ENCODE data around the gene ZNF444. TPM values are rescaled to one million over a fixed set of nuclear protein-coding genes. Genes with fewer than 3 reads are reported as not detected.

Gene ZNF444
- total RNA-seq, 1 experiment from 2014 or later, result 84.0 TPM

GRCh38 chr19:56142087-56142787 lies 1.1 kb downstream of the ZNF444 start:
- ChIA-PET CTCF (interaction anchor here (0.5 to 2.9 kb wide), 6 partner anchors 10 to 167 kb away, joined by 3 to 19 read pairs (median 8); no protein-coding TSS in a partner anchor), POLR2A (interaction anchor here (0.6 to 1.1 kb wide), 2 partner anchors 21 to 33 kb away, joined by 4 to 5 read pairs; partner anchors contain the start of genes GALP and ZNF787)
- no peak overlapping the region for H3K27ac Mint-ChIP-seq
- peaks cover 3% of the 10 kb centered on the region; the same call in 1 of the 2 replicates for H3K27me3 Mint-ChIP-seq (ENCODE audit: low read depth)
- no peak for ATAC-seq
- peaks cover 1% of the 10 kb centered on the region; the same call in 1 of the 2 replicates for H3K36me3 Mint-ChIP-seq
- no peak for DNase-seq (ENCODE audit: low spot score)
- no peaks in the 10 kb centered on the region for H3K9me3 Mint-ChIP-seq
- H3K4me1 Mint-ChIP-seq, result peaks cover 24% of the 10 kb centered on the region
- TF ChIP-seq, protein P1, sequence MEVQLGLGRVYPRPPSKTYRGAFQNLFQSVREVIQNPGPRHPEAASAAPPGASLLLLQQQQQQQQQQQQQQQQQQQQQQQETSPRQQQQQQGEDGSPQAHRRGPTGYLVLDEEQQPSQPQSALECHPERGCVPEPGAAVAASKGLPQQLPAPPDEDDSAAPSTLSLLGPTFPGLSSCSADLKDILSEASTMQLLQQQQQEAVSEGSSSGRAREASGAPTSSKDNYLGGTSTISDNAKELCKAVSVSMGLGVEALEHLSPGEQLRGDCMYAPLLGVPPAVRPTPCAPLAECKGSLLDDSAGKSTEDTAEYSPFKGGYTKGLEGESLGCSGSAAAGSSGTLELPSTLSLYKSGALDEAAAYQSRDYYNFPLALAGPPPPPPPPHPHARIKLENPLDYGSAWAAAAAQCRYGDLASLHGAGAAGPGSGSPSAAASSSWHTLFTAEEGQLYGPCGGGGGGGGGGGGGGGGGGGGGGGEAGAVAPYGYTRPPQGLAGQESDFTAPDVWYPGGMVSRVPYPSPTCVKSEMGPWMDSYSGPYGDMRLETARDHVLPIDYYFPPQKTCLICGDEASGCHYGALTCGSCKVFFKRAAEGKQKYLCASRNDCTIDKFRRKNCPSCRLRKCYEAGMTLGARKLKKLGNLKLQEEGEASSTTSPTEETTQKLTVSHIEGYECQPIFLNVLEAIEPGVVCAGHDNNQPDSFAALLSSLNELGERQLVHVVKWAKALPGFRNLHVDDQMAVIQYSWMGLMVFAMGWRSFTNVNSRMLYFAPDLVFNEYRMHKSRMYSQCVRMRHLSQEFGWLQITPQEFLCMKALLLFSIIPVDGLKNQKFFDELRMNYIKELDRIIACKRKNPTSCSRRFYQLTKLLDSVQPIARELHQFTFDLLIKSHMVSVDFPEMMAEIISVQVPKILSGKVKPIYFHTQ (CRISPR knock-in tag; IDR thresholded peaks at IDR 0.05), result no peak
- TF ChIP-seq GABPB1 (CRISPR knock-in tag; IDR thresholded peaks at IDR 0.05) (peak; percentile 48; the same call in 1 of the 2 replicates), ZNF671 (CRISPR knock-in tag; IDR thresholded peaks at IDR 0.05) (no peak)
- H3K4me3 Mint-ChIP-seq, result peak overlapping the region; percentile 79

DNA sequence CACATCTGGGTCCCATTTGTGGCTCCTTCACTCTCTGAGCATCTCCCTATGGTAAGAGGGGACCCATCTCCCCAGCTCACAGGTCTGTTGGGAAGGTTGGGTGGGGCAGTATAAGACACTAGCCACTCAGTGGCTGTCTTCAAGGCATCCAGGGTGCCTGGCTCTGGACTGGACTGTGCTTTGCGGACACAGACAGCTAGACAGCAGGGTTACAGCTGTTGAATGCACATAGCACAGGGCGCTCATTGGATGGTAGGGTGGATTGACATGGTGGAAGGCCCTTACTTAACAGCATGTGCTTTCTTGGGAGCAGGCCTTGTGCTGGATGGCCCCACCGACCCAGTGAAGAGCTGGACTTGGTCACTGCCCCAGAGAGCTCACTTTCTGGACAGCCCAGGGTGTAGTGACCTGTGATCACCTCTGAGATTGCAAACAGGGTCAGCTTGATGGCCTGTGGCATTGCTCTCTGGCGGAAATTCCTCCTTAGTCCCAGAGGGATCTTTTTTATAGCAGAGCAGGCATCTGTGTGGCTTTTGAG lies 1.9 kb downstream of the ZNF444 start:
- no peak overlapping the region; the same call in 1 of the 2 replicates for H3K27ac Mint-ChIP-seq
- POLR2A ChIA-PET, result interaction anchor here (0.6 to 1.1 kb wide), 3 partner anchors 22 to 512 kb away, joined by 4 to 7 read pairs (median 5); partner anchors contain the start of genes GALP and ZNF787
- peaks cover 3% of the 10 kb centered on the region; the same call in 1 of the 2 replicates for H3K27me3 Mint-ChIP-seq (ENCODE audit: low read depth)
- peak overlapping the region; percentile 79; the same call in 1 of the 2 replicates for H3K4me3 Mint-ChIP-seq
- peaks cover 20% of the 10 kb centered on the region for H3K4me1 Mint-ChIP-seq
- CTCF ChIA-PET, result interaction anchor here (1.9 to 2.9 kb wide), 3 partner anchors 9 to 167 kb away, joined by 6 to 19 read pairs (median 11); no protein-coding TSS in a partner anchor
- H3K9me3 Mint-ChIP-seq, result no peaks in the 10 kb centered on the region
- DNase-seq (ENCODE audit: low spot score) (no peak), ATAC-seq (no peak)
- H3K36me3 Mint-ChIP-seq, result peaks cover 8% of the 10 kb centered on the region
- no peak for TF ChIP-seq JUN (CRISPR knock-in tag; IDR thresholded peaks at IDR 0.05)
- TF ChIP-seq ZNF532 (CRISPR knock-in tag; IDR thresholded peaks at IDR 0.05; ENCODE audit: borderline replicate concordance), result no peak
- no peak for TF ChIP-seq PRRX2 (CRISPR knock-in tag; IDR thresholded peaks at IDR 0.05)
- TF ChIP-seq OVOL2 (CRISPR knock-in tag; IDR thresholded peaks at IDR 0.05; ENCODE audit: borderline replicate concordance), result no peak
- TF ChIP-seq ZNF138 (CRISPR knock-in tag; conservative IDR thresholded peaks at IDR 0.05), result no peak
- TF ChIP-seq TCF7 (CRISPR knock-in tag; IDR thresholded peaks at IDR 0.05; ENCODE audit: low read depth), result no peak
- TF ChIP-seq, protein P2, sequence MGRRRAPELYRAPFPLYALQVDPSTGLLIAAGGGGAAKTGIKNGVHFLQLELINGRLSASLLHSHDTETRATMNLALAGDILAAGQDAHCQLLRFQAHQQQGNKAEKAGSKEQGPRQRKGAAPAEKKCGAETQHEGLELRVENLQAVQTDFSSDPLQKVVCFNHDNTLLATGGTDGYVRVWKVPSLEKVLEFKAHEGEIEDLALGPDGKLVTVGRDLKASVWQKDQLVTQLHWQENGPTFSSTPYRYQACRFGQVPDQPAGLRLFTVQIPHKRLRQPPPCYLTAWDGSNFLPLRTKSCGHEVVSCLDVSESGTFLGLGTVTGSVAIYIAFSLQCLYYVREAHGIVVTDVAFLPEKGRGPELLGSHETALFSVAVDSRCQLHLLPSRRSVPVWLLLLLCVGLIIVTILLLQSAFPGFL (CRISPR knock-in tag; IDR thresholded peaks at IDR 0.05; ENCODE audit: borderline replicate concordance), result no peak
- TF ChIP-seq FOXK1 (CRISPR knock-in tag; IDR thresholded peaks at IDR 0.05), result no peak
- TF ChIP-seq SMAD3 (CRISPR knock-in tag; IDR thresholded peaks at IDR 0.05; ENCODE audit: borderline replicate concordance), result no peak
- no peak for TF ChIP-seq HMGA2 (CRISPR knock-in tag; IDR thresholded peaks at IDR 0.05)
- no peak for TF ChIP-seq ZNF396 (CRISPR knock-in tag; IDR thresholded peaks at IDR 0.05; ENCODE audit: borderline replicate concordance)
- no peak for TF ChIP-seq AFF4 (CRISPR knock-in tag; IDR thresholded peaks at IDR 0.05; ENCODE audit: borderline replicate concordance)
- no peak for TF ChIP-seq TEAD4 (CRISPR knock-in tag; IDR thresholded peaks at IDR 0.05)
- no peak for TF ChIP-seq FOXP1 (CRISPR knock-in tag; IDR thresholded peaks at IDR 0.05; ENCODE audit: borderline replicate concordance)
- TF ChIP-seq USF1 (CRISPR knock-in tag; IDR thresholded peaks at IDR 0.05), result no peak
